HT1080 (cell line): ENCODE data around the gene ZNF138. TPM values are rescaled to one million over a fixed set of nuclear protein-coding genes. Genes with fewer than 3 reads are reported as not detected.
"Not testable (repeated sequence)": the region's sequence is repeated elsewhere in the genome, so short reads cannot be mapped to it uniquely, and the experiment has no call there.

Experiments
- DNase-seq: peaks from one replicate; pipeline ENCODE4 v3.0.0-alpha.2; 2015; ENCODE audit warnings: low read depth
- polyA plus RNA-seq, 2 experiments: library from polyadenylated mRNA; depleted of rRNA; stranded (reverse); fragments of >200 nt; gene quantifications; 2 replicates each; pipeline ENCODE4 v1.2.3, GENCODE V29; 2015
- total RNA-seq: library from RNA; depleted of rRNA; stranded (reverse); fragments of >200 nt; shearing (Covaris generic); gene quantifications from 2 replicates; pipeline ENCODE4 v1.2.3, GENCODE V29; 2014; rRNA removed

ZNF138 gene
- total RNA-seq, result 5.5 and 5.6 TPM in 2 replicates
- polyA plus RNA-seq (2015; cell fraction: cytosol; rRNA removed), result 6.4 and 6.8 TPM in 2 replicates
- 4.6 and 5.6 TPM in 2 replicates for polyA plus RNA-seq (2015; cell fraction: nucleus; rRNA removed)

- DNase-seq, result peak; percentile 93
Observed at GRCh38 chr7:64794171-64794844, at the start of gene ZNF138. ZNF138 (plus strand) TSS chr7:64794428; CDS start chr7:64794569, 141 bp downstream.

GRCh38 chr7:64744680-64745079 lies 49.5 kb upstream of the ZNF138 start:
- no peak for DNase-seq

- no peak for DNase-seq
Observed at GRCh38 chr7:64747802-64748201, 46.4 kb upstream of the ZNF138 start.

- no peak for DNase-seq
Observed at GRCh38 chr7:64753032-64753431, 41.2 kb upstream of the ZNF138 start.

- DNase-seq, result no peak
Observed at GRCh38 chr7:64755865-64756264, 38.4 kb upstream of the ZNF138 start.

- DNase-seq, result no peak
Observed at GRCh38 chr7:64758151-64758550, 36.1 kb upstream of the ZNF138 start.

- DNase-seq, result no peak
Observed at GRCh38 chr7:64768824-64769223, 25.4 kb upstream of the ZNF138 start.

GRCh38 chr7:64774204-64774842 lies 19.9 kb upstream of the ZNF138 start:
- DNase-seq, result no peak

GRCh38 chr7:64775289-64775688 lies 18.9 kb upstream of the ZNF138 start:
- DNase-seq, result no peak

- DNase-seq, result not testable (repeated sequence)
Observed at GRCh38 chr7:64784842-64785241, 9.4 kb upstream of the ZNF138 start.

- DNase-seq, result no peak
Observed at GRCh38 chr7:64787295-64787694, 6.9 kb upstream of the ZNF138 start.

- DNase-seq, result not testable (repeated sequence)
Observed at GRCh38 chr7:64789241-64789640, 5.0 kb upstream of the ZNF138 start.

GRCh38 chr7:64793106-64793755 lies 997 bp upstream of the ZNF138 start:
- no peak for DNase-seq

GRCh38 chr7:64795176-64795575 lies 948 bp downstream of the ZNF138 start:
- DNase-seq, result no peak

GRCh38 chr7:64799169-64799568 lies 4.9 kb downstream of the ZNF138 start:
- DNase-seq, result not testable (repeated sequence)

- DNase-seq, result no peak
Observed at GRCh38 chr7:64802699-64803098, 8.5 kb downstream of the ZNF138 start.

GRCh38 chr7:64807731-64808365 lies 13.6 kb downstream of the ZNF138 start:
- DNase-seq, result no peak

GRCh38 chr7:64811767-64812166 lies 17.5 kb downstream of the ZNF138 start:
- DNase-seq, result no peak

GRCh38 chr7:64830926-64831325 lies 36.7 kb downstream of the ZNF138 start:
- no peak for DNase-seq

GRCh38 chr7:64832136-64832535 lies 37.9 kb downstream of the ZNF138 start:
- no peak for DNase-seq

- DNase-seq, result no peak
Observed at GRCh38 chr7:64834989-64835388, 40.8 kb downstream of the ZNF138 start.

- DNase-seq, result not testable (repeated sequence)
Observed at GRCh38 chr7:64835856-64836255, 41.6 kb downstream of the ZNF138 start.
